ENCODE data around the gene KRT86.

Gene KRT86

GRCh38 chr12:52347551-52348510, 73.4 kb downstream of the KRT86 start:
- Histone ChIP-seq H3K27ac (ENCODE audit: low read depth, low read length) (no peak overlapping the region), H3K4me3 (ENCODE audit: low read depth, low read length) (no peak overlapping the region), H3K9ac (ENCODE audit: low read length) (no peak overlapping the region), H3K36me3 (ENCODE audit: control insufficient read depth, insufficient read depth, low read length) (no peaks in the 10 kb centered on the region), H3K27me3 (ENCODE audit: control insufficient read depth, insufficient read depth, low read length) (0 out of 2 replicates have a peak, but pooled peaks cover 1% of the 10 kb centered on the region), H3K9me3 (ENCODE audit: control insufficient read depth, insufficient read depth, low read depth, low read length) (peaks cover 8% of the 10 kb centered on the region), H3K4me1 (ENCODE audit: control insufficient read depth, insufficient read depth, low read length) (no peaks in the 10 kb centered on the region)

- no peak overlapping the region for H3K4me3 ChIP-seq (ENCODE audit: low read depth, low read length)
- H3K9ac ChIP-seq (ENCODE audit: low read length): no peak overlapping the region
- no peaks in the 10 kb centered on the region for H3K36me3 ChIP-seq (ENCODE audit: control insufficient read depth, insufficient read depth, low read length)
- no peaks in the 10 kb centered on the region for H3K4me1 ChIP-seq (ENCODE audit: control insufficient read depth, insufficient read depth, low read length)
- H3K9me3 ChIP-seq (ENCODE audit: control insufficient read depth, insufficient read depth, low read depth, low read length): no peaks in the 10 kb centered on the region
- no peak overlapping the region for H3K27ac ChIP-seq (ENCODE audit: low read depth, low read length)
- 0 out of 2 replicates have a peak, but pooled peaks cover 3% of the 10 kb centered on the region for H3K27me3 ChIP-seq (ENCODE audit: control insufficient read depth, insufficient read depth, low read length)
Observed at GRCh38 chr12:52349196-52349595, 74.8 kb downstream of the KRT86 start.

GRCh38 chr12:52350021-52350620, 75.7 kb downstream of the KRT86 start:
- no peak overlapping the region for H3K9ac ChIP-seq (ENCODE audit: low read length)

GRCh38 chr12:52350786-52351185, 76.3 kb downstream of the KRT86 start:
- Histone ChIP-seq H3K9me3 (ENCODE audit: control insufficient read depth, insufficient read depth, low read depth, low read length) (no peaks in the 10 kb centered on the region), H3K4me3 (ENCODE audit: low read depth, low read length) (no peak overlapping the region), H3K27ac (ENCODE audit: low read depth, low read length) (no peak overlapping the region), H3K36me3 (ENCODE audit: control insufficient read depth, insufficient read depth, low read length) (no peaks in the 10 kb centered on the region), H3K27me3 (ENCODE audit: control insufficient read depth, insufficient read depth, low read length) (0 out of 2 replicates have a peak, but pooled peaks cover 3% of the 10 kb centered on the region), H3K9ac (ENCODE audit: low read length) (no peak overlapping the region), H3K4me1 (ENCODE audit: control insufficient read depth, insufficient read depth, low read length) (no peaks in the 10 kb centered on the region)

More at GRCh38 chr12:52350021-52350620, 75.7 kb downstream of the KRT86 start:
- no peaks in the 10 kb centered on the region for H3K36me3 ChIP-seq (ENCODE audit: control insufficient read depth, insufficient read depth, low read length)
- H3K27ac ChIP-seq (ENCODE audit: low read depth, low read length): no peak overlapping the region
- H3K4me3 ChIP-seq (ENCODE audit: low read depth, low read length): no peak overlapping the region
- no peaks in the 10 kb centered on the region for H3K9me3 ChIP-seq (ENCODE audit: control insufficient read depth, insufficient read depth, low read depth, low read length)
- H3K27me3 ChIP-seq (ENCODE audit: control insufficient read depth, insufficient read depth, low read length): 0 out of 2 replicates have a peak, but pooled peaks cover 3% of the 10 kb centered on the region
- H3K4me1 ChIP-seq (ENCODE audit: control insufficient read depth, insufficient read depth, low read length): no peaks in the 10 kb centered on the region

- Histone ChIP-seq H3K4me1 (ENCODE audit: control insufficient read depth, insufficient read depth, low read length) (no peaks in the 10 kb centered on the region), H3K36me3 (ENCODE audit: control insufficient read depth, insufficient read depth, low read length) (no peaks in the 10 kb centered on the region), H3K9me3 (ENCODE audit: control insufficient read depth, insufficient read depth, low read depth, low read length) (no peaks in the 10 kb centered on the region), H3K27ac (ENCODE audit: low read depth, low read length) (no peak overlapping the region), H3K27me3 (ENCODE audit: control insufficient read depth, insufficient read depth, low read length) (0 out of 2 replicates have a peak, but pooled peaks cover 3% of the 10 kb centered on the region), H3K9ac (ENCODE audit: low read length) (no peak overlapping the region), H3K4me3 (ENCODE audit: low read depth, low read length) (no peak overlapping the region)
Observed at GRCh38 chr12:52351196-52352059, 77.0 kb downstream of the KRT86 start.

GRCh38 chr12:52352951-52353350, 78.5 kb downstream of the KRT86 start:
- H3K36me3 ChIP-seq (ENCODE audit: control insufficient read depth, insufficient read depth, low read length): no peaks in the 10 kb centered on the region

GRCh38 chr12:52353766-52354165, 79.3 kb downstream of the KRT86 start:
- no peak overlapping the region for H3K9ac ChIP-seq (ENCODE audit: low read length)
- H3K9me3 ChIP-seq (ENCODE audit: control insufficient read depth, insufficient read depth, low read depth, low read length): no peaks in the 10 kb centered on the region
- no peaks in the 10 kb centered on the region for H3K4me1 ChIP-seq (ENCODE audit: control insufficient read depth, insufficient read depth, low read length)
- no peak overlapping the region for H3K4me3 ChIP-seq (ENCODE audit: low read depth, low read length)
- 0 out of 2 replicates have a peak, but pooled peaks cover 3% of the 10 kb centered on the region for H3K27me3 ChIP-seq (ENCODE audit: control insufficient read depth, insufficient read depth, low read length)
- no peak overlapping the region for H3K27ac ChIP-seq (ENCODE audit: low read depth, low read length)
- no peaks in the 10 kb centered on the region for H3K36me3 ChIP-seq (ENCODE audit: control insufficient read depth, insufficient read depth, low read length)

More at GRCh38 chr12:52352951-52353350, 78.5 kb downstream of the KRT86 start:
- H3K27ac ChIP-seq (ENCODE audit: low read depth, low read length): no peak overlapping the region
- H3K4me1 ChIP-seq (ENCODE audit: control insufficient read depth, insufficient read depth, low read length): no peaks in the 10 kb centered on the region
- H3K27me3 ChIP-seq (ENCODE audit: control insufficient read depth, insufficient read depth, low read length): 0 out of 2 replicates have a peak, but pooled peaks cover 3% of the 10 kb centered on the region
- no peak overlapping the region for H3K4me3 ChIP-seq (ENCODE audit: low read depth, low read length)
- no peaks in the 10 kb centered on the region for H3K9me3 ChIP-seq (ENCODE audit: control insufficient read depth, insufficient read depth, low read depth, low read length)
- H3K9ac ChIP-seq (ENCODE audit: low read length): no peak overlapping the region

- Histone ChIP-seq H3K9me3 (ENCODE audit: control insufficient read depth, insufficient read depth, low read depth, low read length) (no peaks in the 10 kb centered on the region), H3K4me3 (ENCODE audit: low read depth, low read length) (no peak overlapping the region), H3K4me1 (ENCODE audit: control insufficient read depth, insufficient read depth, low read length) (no peaks in the 10 kb centered on the region), H3K36me3 (ENCODE audit: control insufficient read depth, insufficient read depth, low read length) (no peaks in the 10 kb centered on the region), H3K27me3 (ENCODE audit: control insufficient read depth, insufficient read depth, low read length) (0 out of 2 replicates have a peak, but pooled peaks cover 3% of the 10 kb centered on the region), H3K9ac (ENCODE audit: low read length) (no peak overlapping the region), H3K27ac (ENCODE audit: low read depth, low read length) (no peak overlapping the region)
Observed at GRCh38 chr12:52354200-52354599, 79.8 kb downstream of the KRT86 start.

GRCh38 chr12:52355176-52355575, 80.7 kb downstream of the KRT86 start:
- H3K27ac ChIP-seq (ENCODE audit: low read depth, low read length): no peak overlapping the region
- no peaks in the 10 kb centered on the region for H3K4me1 ChIP-seq (ENCODE audit: control insufficient read depth, insufficient read depth, low read length)
- H3K9ac ChIP-seq (ENCODE audit: low read length): no peak overlapping the region
- no peaks in the 10 kb centered on the region for H3K36me3 ChIP-seq (ENCODE audit: control insufficient read depth, insufficient read depth, low read length)
- no peaks in the 10 kb centered on the region for H3K9me3 ChIP-seq (ENCODE audit: control insufficient read depth, insufficient read depth, low read depth, low read length)
- H3K27me3 ChIP-seq (ENCODE audit: control insufficient read depth, insufficient read depth, low read length): 0 out of 2 replicates have a peak, but pooled peaks cover 3% of the 10 kb centered on the region
- H3K4me3 ChIP-seq (ENCODE audit: low read depth, low read length): no peak overlapping the region

- Histone ChIP-seq H3K27me3 (ENCODE audit: control insufficient read depth, insufficient read depth, low read length) (0 out of 2 replicates have a peak, but pooled peaks cover 3% of the 10 kb centered on the region), H3K27ac (ENCODE audit: low read depth, low read length) (no peak overlapping the region), H3K36me3 (ENCODE audit: control insufficient read depth, insufficient read depth, low read length) (no peaks in the 10 kb centered on the region), H3K4me3 (ENCODE audit: low read depth, low read length) (no peak overlapping the region), H3K9ac (ENCODE audit: low read length) (no peak overlapping the region), H3K9me3 (ENCODE audit: control insufficient read depth, insufficient read depth, low read depth, low read length) (no peaks in the 10 kb centered on the region), H3K4me1 (ENCODE audit: control insufficient read depth, insufficient read depth, low read length) (no peaks in the 10 kb centered on the region)
Observed at GRCh38 chr12:52356031-52356761, 81.8 kb downstream of the KRT86 start.
